GM19372 (cell line): Measurements from ENCODE around the gene EME1.

Experiments used
- ATAC-seq: cut with Tn5 transposase; IDR thresholded peaks from one replicate; pipeline ENCODE4 v1.9.1; 2021; ENCODE audit warnings: mild to moderate bottlenecking, low read depth, moderate library complexity; ENCODE audit not compliant: unreplicated experiment

Gene EME1

GRCh38 chr17:50361561-50362480 lies 11.2 kb upstream of the EME1 start:
- no peak for ATAC-seq

GRCh38 chr17:50362661-50363060 lies 10.4 kb upstream of the EME1 start:
- ATAC-seq: no peak

- no peak for ATAC-seq
These were observed 9.6 kb upstream of the EME1 start for GRCh38 chr17:50363217-50364060.

GRCh38 chr17:50364061-50364458 lies 9.0 kb upstream of the EME1 start:
- ATAC-seq: no peak

- no peak for ATAC-seq
These were observed 8.3 kb upstream of the EME1 start for GRCh38 chr17:50364715-50365114.

GRCh38 chr17:50365165-50365564 lies 7.9 kb upstream of the EME1 start:
- ATAC-seq: no peak

GRCh38 chr17:50365649-50366393 lies 7.2 kb upstream of the EME1 start:
- ATAC-seq: no peak

GRCh38 chr17:50367401-50367800 lies 5.6 kb upstream of the EME1 start:
- no peak for ATAC-seq

- ATAC-seq: no peak
These were observed 3.0 kb upstream of the EME1 start for GRCh38 chr17:50370052-50370451.

GRCh38 chr17:50371526-50371925 lies 1.5 kb upstream of the EME1 start:
- no peak for ATAC-seq

- ATAC-seq: no peak
These were observed 739 bp upstream of the EME1 start for GRCh38 chr17:50372222-50372757.

- no peak for ATAC-seq
These were observed 676 bp downstream of the EME1 start for GRCh38 chr17:50373705-50374104.

GRCh38 chr17:50375858-50376538 lies 3.0 kb downstream of the EME1 start:
- ATAC-seq: no peak

- ATAC-seq: no peak
These were observed 6.5 kb downstream of the EME1 start for GRCh38 chr17:50379351-50380132.

- no peak for ATAC-seq
These were observed 7.6 kb downstream of the EME1 start for GRCh38 chr17:50380369-50381259.

- no peak for ATAC-seq
These were observed 8.3 kb downstream of the EME1 start for GRCh38 chr17:50381260-50381815.

GRCh38 chr17:50381920-50382319 lies 8.9 kb downstream of the EME1 start:
- ATAC-seq: no peak

- no peak for ATAC-seq
These were observed 9.9 kb downstream of the EME1 start for GRCh38 chr17:50382931-50383330.
